Measurements from ENCODE around the gene PPP2R2B.
"Not testable (repeated sequence)": the region's sequence is repeated elsewhere in the genome, so short reads cannot be mapped to it uniquely, and the experiment has no call there.

PPP2R2B gene

GRCh38 chr5:146556884-146557283, 321.7 kb downstream of the PPP2R2B start:
- not testable (repeated sequence) for H3K36me3 ChIP-seq (ENCODE audit: insufficient read depth, low read length); H3K9ac ChIP-seq (ENCODE audit: low read depth, low read length); H3K9me3 ChIP-seq (ENCODE audit: control insufficient read depth, insufficient read depth, low read length)
- H3K4me1 ChIP-seq (ENCODE audit: insufficient read depth, low read length), result peaks cover 11% of the 10 kb centered on the region; the same call in 1 of the 2 replicates

- H3K9ac ChIP-seq (ENCODE audit: low read depth, low read length), result no peak overlapping the region
- H3K4me1 ChIP-seq (ENCODE audit: insufficient read depth, low read length), result no peaks in the 10 kb centered on the region
- H3K36me3 ChIP-seq (ENCODE audit: insufficient read depth, low read length), result no peaks in the 10 kb centered on the region
These were observed 325.1 kb downstream of the PPP2R2B start for GRCh38 chr5:146553446-146553845.

DNA sequence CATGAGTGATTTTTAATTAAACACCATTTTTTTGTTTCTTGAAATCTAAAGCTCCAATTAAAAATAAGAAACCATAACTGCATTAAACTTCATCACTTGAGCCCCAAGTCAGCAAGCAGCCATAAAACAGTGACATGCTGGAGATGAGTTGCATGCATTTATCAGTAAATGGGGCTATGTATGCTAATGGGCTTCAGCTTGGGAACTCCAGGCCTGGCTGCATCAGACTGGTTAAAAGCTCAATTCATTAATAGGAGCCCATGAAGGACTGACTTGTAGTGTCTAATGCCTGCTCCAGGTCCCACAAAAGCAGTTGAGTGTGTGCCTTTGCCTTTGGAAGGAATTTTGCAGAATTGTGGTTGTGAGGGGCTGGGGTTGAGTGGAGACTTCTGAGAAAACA, 328.9 kb downstream of the PPP2R2B start:
- no peaks in the 10 kb centered on the region for H3K9me3 ChIP-seq (ENCODE audit: control insufficient read depth, insufficient read depth, low read length)
- no peak overlapping the region for H3K9ac ChIP-seq (ENCODE audit: low read depth, low read length)

More at GRCh38 chr5:146553446-146553845, 325.1 kb downstream of the PPP2R2B start:
- no peaks in the 10 kb centered on the region for H3K9me3 ChIP-seq (ENCODE audit: control insufficient read depth, insufficient read depth, low read length)

GRCh38 chr5:146548781-146549449, 329.6 kb downstream of the PPP2R2B start:
- H3K9ac ChIP-seq (ENCODE audit: low read depth, low read length), result no peak overlapping the region
- no peaks in the 10 kb centered on the region for H3K4me1 ChIP-seq (ENCODE audit: insufficient read depth, low read length)
- H3K9me3 ChIP-seq (ENCODE audit: control insufficient read depth, insufficient read depth, low read length), result no peaks in the 10 kb centered on the region
- H3K36me3 ChIP-seq (ENCODE audit: insufficient read depth, low read length), result no peaks in the 10 kb centered on the region

More for the DNA sequence above, 328.9 kb downstream of the PPP2R2B start:
- H3K4me1 ChIP-seq (ENCODE audit: insufficient read depth, low read length), result no peaks in the 10 kb centered on the region
- no peaks in the 10 kb centered on the region for H3K36me3 ChIP-seq (ENCODE audit: insufficient read depth, low read length)

DNA sequence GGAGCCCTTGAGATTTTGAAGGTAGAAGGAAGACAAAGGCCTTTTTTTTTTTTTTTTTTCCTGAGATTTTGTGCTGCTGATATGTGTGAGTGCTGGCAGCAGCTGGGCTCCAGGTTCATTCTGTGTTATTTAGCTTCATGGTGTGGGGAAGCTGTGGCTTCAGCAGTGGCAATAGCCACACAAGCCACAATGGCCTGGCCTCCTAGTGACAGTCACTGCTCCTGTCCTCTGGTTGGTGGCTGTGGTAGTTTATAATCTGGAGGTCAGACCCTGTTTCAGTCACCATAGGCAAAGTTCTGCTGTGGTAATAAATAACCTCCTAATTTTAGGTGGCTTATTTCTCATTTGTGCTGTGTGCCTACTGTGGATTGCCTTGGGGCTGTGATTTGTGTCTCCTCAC, 334.3 kb downstream of the PPP2R2B start:
- Histone ChIP-seq H3K9me3 (ENCODE audit: control insufficient read depth, insufficient read depth, low read length) (no peaks in the 10 kb centered on the region), H3K36me3 (ENCODE audit: insufficient read depth, low read length) (no peaks in the 10 kb centered on the region), H3K9ac (ENCODE audit: low read depth, low read length) (no peak overlapping the region), H3K4me1 (ENCODE audit: insufficient read depth, low read length) (no peaks in the 10 kb centered on the region)

- H3K4me1 ChIP-seq (ENCODE audit: insufficient read depth, low read length), result no peaks in the 10 kb centered on the region
- H3K9ac ChIP-seq (ENCODE audit: low read depth, low read length), result no peak overlapping the region
- no peaks in the 10 kb centered on the region for H3K9me3 ChIP-seq (ENCODE audit: control insufficient read depth, insufficient read depth, low read length)
- H3K36me3 ChIP-seq (ENCODE audit: insufficient read depth, low read length), result no peaks in the 10 kb centered on the region
These were observed 336.4 kb downstream of the PPP2R2B start for GRCh38 chr5:146541958-146542849.

- Histone ChIP-seq H3K9me3 (ENCODE audit: control insufficient read depth, insufficient read depth, low read length) (no peaks in the 10 kb centered on the region), H3K36me3 (ENCODE audit: insufficient read depth, low read length) (no peaks in the 10 kb centered on the region), H3K4me1 (ENCODE audit: insufficient read depth, low read length) (no peaks in the 10 kb centered on the region), H3K9ac (ENCODE audit: low read depth, low read length) (no peak overlapping the region)
These were observed 338.1 kb downstream of the PPP2R2B start for GRCh38 chr5:146540414-146540813.

GRCh38 chr5:146539973-146540372, 338.6 kb downstream of the PPP2R2B start:
- Histone ChIP-seq H3K4me1 (ENCODE audit: insufficient read depth, low read length) (no peaks in the 10 kb centered on the region), H3K9me3 (ENCODE audit: control insufficient read depth, insufficient read depth, low read length) (no peaks in the 10 kb centered on the region), H3K36me3 (ENCODE audit: insufficient read depth, low read length) (no peaks in the 10 kb centered on the region), H3K9ac (ENCODE audit: low read depth, low read length) (no peak overlapping the region)

GRCh38 chr5:146538432-146538831, 340.1 kb downstream of the PPP2R2B start:
- Histone ChIP-seq H3K36me3 (ENCODE audit: insufficient read depth, low read length) (no peaks in the 10 kb centered on the region), H3K4me1 (ENCODE audit: insufficient read depth, low read length) (peaks cover 11% of the 10 kb centered on the region), H3K9me3 (ENCODE audit: control insufficient read depth, insufficient read depth, low read length) (no peaks in the 10 kb centered on the region), H3K9ac (ENCODE audit: low read depth, low read length) (no peak overlapping the region)

DNA sequence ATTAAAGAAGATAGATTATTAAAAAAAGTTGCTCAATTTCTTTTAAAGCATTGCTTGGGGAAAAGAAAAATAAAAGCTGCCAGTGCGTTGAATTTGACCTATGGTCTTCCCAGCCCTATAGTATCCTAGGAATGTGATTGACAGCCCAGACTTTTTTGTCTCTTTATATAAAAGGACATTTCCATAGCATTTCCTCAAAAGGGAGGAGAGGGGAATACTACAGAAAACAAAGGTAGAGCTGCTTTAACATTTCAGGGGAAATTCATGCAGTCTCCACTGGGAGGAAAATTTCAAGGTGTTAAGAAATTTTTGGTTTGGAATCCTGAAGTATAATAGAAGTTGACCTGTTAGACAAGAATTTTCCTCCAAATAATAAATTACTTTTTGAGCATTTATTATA, 344.7 kb downstream of the PPP2R2B start:
- Histone ChIP-seq H3K9me3 (ENCODE audit: control insufficient read depth, insufficient read depth, low read length) (0 out of 2 replicates have a peak, but pooled peaks cover 3% of the 10 kb centered on the region), H3K36me3 (ENCODE audit: insufficient read depth, low read length) (no peaks in the 10 kb centered on the region), H3K9ac (ENCODE audit: low read depth, low read length) (no peak overlapping the region)

DNA sequence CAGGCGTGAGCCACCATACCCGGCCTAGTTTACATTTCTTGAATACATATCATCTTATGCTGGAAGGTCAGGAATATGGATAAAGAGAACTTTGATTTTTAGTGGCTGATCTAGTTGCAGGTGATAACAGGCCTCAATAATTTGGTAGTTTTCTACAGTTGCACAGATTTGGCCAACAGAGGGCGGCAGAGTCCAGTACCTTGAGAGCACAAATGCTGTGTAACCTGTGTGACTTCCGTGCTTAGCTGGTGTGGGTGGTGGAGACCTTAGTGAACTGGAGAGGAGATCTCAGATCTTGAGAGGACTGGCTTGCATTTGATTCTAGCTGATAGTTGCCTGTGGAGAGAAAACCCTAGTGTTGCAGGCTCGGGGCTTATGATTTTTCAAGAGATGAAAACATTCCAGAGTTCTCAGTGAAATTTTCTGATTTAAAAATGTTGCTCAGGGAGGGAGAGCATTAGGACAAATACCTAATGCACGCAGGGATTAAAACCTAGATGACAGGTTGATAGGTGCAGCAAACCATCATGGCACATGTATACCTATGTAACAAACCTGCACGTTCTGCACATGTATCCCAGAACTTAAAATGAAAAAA, 345.2 kb downstream of the PPP2R2B start:
- peaks cover 11% of the 10 kb centered on the region for H3K4me1 ChIP-seq (ENCODE audit: insufficient read depth, low read length)
- no peaks in the 10 kb centered on the region for H3K36me3 ChIP-seq (ENCODE audit: insufficient read depth, low read length)
- H3K9me3 ChIP-seq (ENCODE audit: control insufficient read depth, insufficient read depth, low read length), result 0 out of 2 replicates have a peak, but pooled peaks cover 3% of the 10 kb centered on the region
- no peak overlapping the region for H3K9ac ChIP-seq (ENCODE audit: low read depth, low read length)

More for the DNA sequence above, 344.7 kb downstream of the PPP2R2B start:
- peaks cover 11% of the 10 kb centered on the region for H3K4me1 ChIP-seq (ENCODE audit: insufficient read depth, low read length)
